NCI-H748 (cell line): ENCODE data around the gene PNPLA1.

Experiments
- DNase-seq: peaks from one replicate; lab custom pipeline; 2025; ENCODE audit not compliant: unreplicated experiment; lab: John Stamatoyannopoulos, UW

Gene PNPLA1

DNA sequence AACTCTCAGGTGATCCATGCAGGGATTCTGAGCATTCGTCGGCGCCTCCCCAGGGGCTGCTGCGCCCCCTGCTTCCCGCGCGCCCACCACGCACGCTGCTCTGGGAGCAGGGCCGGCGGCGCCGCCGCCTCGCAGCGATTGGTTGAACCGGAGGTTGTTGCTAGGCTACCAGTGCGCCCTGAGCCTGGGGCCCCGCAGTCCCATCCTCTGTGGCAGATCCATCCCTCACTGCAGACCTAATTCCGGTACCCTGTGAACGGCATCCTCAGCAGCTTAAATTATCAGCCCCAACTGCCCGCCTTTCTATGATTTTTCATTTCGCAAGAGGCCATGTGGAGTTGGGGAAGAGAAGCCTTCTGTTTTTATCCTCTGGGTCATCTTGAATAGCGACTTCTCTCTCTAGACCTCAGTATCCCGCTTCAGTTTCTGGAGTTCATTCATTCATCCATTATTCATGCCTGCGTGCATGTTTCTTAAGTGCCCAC lies 15.4 kb downstream of the PNPLA1 start:
- no peak for DNase-seq

DNA sequence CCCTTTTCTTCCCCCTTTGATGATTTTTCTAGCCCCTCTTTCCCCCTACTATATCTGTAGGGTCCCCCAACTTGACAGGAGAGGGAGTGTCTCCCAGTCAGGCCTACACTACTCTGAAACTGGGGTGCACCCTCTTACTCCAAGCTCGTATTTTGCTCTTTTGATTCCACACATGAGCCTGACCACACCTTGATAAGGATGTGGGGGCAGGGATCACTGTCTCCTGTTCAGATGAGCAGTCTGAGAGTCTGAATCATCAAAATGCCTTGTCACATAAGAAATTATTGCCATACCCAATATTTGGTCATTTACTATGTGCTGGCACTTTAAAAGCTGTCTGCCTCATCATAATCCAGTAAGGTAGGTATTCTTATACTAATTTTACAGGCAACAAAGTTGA lies 15.9 kb downstream of the PNPLA1 start:
- DNase-seq: no peak

DNA sequence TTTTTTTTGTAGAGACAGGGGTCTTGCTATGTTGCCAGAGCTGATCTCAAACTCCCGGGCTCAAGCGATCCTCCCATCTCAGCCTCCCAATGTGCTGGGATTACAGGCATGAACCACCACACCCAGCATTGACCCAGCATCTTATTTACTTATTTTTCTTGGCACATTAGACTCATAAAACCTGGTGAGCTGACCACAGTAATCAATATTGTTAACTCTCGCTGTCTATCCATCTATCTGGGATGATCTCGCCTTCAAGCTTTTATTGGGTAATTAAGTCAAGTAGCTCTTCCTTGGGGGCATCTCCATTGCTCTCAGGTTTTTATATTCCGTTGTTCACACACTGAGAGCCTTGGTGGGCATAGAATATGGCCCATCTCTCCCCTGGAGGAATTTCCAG lies 17.0 kb downstream of the PNPLA1 start:
- no peak for DNase-seq

DNA sequence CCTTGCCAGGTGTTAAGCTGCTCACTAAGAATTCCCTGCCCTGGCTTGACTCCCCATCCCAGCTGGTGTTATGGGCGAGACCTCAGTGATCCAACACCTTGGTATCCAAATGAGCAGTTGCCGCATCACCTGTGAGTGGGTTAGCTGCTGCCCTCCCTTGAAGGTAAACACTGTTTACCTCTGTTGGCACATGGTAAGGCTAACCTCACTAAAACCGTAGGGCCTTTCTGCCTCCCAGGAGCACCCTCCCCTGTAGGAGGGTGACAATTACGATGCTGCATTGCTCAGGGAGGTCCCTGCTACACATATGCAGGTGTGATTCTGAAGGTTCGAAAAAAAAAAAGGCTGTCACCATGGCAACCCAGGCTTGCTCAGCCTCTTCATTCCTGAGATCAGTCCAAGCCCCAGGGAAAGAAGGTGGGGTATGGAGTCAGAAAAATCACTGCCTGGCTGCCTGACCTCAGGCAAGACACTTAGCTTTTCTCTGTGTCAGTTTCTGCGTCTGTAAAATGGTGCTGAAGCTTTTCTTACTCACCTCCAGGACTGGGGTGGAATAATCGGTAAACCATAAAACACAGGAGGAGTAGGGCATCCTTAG lies 19.5 kb downstream of the PNPLA1 start:
- DNase-seq: peak; percentile 68

DNA sequence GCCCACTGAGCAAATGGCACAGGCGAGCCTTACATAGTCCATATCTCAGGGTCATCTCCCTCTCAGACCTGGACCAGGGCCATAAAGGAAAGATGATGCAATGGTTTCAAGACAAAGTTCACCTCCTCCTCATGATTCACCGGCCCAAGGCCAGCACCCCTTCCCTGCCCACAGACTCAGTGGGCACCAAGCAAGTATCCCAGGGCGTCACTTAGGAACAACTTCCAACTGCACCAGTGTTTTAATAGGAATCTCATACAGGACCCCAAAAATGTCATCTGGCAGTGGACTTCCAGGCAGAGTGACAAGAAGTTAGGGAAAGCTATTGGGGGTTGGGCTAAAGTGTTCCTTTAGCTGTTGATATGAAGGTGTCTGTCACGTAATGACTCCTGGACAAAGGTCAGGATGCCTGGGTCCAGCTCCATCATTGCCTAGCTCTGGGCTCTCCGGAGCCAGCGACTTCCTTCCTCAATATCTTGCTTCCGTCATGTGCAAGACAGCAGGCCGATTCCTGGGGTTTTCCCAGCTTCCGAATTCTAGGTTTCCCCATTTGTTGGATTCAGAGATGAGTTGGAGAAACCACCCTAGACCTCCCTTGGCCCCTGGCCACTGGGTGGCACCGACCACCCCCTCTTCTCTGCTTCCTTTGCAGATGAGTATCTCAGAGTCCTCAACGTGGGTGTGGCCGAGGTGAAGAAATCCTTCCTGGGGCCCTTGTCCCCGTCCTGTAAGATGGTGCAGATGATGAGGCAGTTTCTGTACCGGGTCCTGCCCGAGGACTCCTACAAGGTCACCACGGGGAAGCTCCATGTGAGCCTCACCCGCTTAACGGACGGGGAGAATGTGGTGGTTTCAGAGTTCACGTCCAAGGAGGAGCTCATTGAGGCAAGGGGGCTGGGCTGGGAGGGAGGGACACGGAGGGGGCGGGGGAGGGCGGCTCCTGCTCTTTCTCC lies 21.1 kb downstream of the PNPLA1 start:
- no peak for DNase-seq

DNA sequence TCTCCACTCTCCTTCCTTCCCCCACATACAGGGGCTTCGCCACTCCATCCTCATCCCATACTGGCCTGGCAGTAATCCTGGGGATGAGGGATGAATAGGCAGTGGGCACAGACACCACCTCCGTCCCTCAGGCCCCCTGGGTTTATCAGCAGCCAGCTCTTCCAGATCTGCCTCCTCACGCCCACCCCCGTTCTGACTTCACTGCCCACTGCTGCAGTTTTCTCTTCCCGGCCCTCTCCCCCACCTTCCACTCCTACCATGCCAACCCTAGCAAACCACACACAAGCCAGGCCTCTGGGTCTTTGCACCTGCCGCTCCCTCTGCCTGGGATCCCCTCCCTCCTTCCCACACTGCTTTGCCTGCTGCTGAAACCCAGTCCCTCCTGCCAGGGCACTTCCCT lies 22.3 kb downstream of the PNPLA1 start:
- DNase-seq: no peak

DNA sequence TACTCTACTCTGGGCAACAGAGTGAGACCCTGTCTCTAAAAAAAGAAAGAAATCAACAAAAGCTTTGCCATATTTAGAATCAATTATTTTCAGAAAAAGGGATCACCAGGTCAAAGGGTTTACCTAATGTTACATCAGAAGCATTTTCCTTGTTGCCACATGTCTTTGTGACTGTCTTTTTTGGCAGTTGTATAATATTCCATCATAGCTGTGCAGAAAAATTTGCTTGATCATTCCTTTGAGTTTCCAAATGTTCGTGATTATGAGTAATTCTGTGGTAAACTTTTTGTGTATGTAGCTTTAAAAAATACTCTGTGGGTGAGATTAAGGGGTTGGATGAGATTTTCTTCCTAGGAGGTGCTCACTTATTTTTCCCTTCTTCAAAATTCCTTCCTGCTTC lies 26.4 kb downstream of the PNPLA1 start:
- DNase-seq: no peak

DNA sequence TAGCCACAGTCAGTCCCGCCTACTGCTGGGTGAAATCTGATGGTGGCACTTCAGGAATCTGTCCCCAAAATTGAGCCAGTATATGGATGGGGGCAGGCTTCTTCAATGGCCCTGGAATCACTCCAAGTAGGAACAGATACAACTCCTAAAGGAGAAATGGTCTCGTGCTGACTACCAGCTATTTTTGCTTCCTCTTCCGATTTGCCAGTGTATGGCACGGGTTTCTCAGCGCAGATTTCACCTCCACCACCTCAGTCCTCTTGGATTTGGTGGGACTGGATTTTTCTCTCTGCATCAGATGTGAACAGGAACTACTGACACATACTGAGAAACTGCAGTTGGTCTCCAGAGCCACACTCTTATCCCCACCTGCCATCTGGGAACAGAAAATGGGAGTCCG lies 27.2 kb downstream of the PNPLA1 start:
- DNase-seq: no peak

DNA sequence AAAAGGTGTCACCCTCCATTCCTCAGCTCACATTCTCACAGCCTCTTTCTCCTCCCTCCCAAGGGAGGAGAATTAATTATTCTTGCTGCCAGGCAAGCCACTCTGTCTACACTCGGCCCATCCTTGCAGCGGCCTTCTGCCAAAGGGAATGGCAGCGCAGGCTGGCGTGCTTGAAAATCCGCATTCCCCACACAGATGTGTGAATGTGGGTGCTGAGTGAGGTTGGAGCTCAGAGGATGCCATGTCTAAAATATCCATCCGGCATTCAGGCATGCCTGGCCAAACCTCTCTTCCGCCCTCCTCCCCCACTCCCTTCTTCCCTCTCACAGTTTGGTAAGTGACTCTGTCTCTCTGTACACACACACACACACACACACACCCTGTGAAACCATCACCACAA lies 27.7 kb downstream of the PNPLA1 start:
- DNase-seq: no peak

DNA sequence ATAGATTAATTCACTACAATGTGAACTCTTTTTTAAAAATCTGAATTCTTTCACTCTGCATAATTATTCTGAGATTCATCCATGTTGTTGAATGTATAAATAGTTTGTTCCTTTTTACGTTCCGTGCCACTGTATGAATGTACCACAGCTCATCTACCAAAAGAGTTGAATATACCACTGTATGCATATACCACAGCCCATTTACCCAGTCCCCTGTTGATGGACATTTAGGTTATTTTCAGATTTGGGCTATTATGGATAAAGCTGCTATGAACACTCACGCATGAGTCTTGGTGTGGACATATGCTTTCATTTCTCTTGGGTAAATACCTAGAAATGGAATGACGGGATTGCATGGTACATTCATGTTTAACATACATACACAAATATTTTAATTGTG lies 28.2 kb downstream of the PNPLA1 start:
- DNase-seq: no peak

DNA sequence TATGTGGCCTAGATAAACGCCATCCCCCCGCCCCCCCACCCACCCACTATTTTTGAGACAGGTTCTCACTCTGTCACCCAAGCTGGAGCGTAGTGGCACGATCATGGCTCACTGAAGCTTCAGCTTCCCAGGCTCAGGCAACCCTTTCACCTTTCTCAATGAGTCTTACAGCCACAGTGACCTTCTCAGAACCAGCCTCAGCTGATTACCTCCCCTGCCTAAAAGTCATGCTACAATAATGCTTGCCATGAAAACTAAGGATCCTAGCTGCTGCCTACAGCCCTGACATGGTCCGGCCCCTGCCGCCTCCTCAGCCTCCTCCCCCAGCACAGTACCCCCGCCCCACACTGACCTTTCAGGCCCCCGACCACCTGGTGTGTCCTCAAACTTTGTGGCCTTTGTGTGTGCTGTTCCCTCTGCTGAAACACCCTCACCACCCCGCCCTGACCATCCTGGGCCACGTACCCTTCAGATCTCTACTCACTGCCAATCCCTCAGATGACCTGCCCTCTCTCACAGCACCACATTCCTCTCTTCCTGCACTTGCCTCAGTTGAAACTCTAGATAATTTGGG lies 31.3 kb downstream of the PNPLA1 start:
- DNase-seq: no peak

DNA sequence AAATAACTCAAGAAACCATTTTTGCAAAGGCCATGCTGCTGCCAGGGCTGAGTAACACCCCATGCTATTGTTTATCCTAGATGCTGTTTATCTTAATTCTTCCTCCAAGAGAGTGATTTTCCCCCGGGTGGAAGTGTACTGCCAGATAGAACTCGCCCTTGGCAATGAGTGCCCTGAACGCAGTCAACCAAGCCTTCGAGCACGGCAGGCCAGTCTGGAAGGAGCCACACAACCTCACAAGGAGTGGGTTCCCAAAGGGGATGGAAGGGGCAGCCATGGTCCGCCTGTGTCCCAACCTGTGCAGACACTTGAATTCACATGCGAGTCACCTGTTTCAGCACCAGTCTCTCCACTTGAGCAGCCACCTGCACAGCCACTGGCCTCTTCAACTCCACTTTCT lies 31.9 kb downstream of the PNPLA1 start:
- DNase-seq: no peak

DNA sequence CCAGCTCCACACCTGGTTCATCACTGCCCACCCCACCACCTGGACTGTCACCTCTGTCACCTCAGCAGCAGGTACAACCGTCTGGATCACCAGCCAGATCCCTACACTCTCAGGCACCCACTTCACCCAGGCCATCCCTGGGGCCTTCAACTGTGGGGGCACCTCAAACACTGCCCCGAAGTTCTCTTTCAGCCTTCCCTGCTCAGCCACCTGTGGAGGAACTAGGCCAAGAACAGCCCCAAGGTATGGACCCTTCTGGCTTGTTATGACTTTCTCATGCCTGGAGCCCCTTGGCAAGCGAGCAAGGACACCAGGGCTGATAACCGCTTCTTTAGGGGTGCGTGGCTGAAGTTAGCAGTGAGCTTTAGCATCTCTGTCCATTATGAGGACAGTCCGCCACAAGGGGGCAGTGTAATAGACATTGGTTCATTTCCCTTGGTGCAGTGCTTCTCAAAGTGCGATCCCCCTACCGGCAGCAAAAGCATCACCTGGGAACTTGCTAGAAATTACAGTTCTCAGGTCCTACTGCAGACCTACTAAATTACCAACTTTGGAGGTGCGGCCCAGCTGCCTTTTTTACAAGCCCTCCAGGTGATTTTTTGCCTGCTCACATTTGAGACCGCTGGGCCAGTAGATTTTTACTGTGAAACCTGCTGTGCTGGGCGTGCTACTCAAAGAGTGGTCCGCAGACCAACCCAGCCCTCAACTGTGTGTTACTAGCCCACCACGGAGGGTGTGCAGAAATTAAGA lies 32.5 kb downstream of the PNPLA1 start:
- DNase-seq: peak; percentile 91

DNA sequence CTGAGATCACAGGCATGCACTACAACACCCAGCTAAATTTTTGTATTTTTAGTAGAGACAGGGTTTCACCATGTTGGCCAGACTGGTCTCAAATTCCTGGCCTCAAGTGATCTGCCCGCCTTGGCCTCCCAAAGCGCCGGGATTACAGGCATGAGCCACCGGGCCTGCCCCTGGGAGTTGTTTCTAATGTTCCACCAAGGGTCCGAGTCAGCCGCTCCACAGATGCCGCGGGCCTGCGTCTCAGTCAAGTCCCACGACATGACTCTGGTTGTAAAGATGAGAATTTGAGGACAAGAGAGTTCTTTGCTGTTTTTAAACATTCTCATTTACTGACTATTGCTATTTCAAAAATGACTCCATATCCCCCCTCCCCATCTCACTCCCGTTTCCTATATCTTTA lies 36.0 kb downstream of the PNPLA1 start:
- no peak for DNase-seq

DNA sequence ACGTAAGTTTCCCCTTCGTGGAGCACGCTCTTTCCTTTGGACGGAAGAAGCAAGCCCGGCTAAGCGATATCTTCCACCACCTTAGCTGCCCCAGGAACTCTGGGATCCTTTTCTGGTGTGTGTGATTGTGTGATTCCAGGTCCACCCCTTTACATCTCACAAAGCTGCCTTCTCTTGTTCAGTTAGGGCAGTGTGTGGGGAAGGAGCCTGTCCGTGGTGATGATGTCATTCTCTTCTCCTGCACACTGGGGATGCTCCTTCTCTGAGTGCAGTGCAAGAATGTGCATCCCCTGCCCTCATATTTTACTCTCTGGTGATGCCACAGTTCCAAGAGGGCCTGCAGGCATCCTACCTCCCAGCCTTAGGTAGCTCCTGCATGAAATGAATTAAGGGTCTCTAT lies 36.5 kb downstream of the PNPLA1 start:
- DNase-seq: no peak

DNA sequence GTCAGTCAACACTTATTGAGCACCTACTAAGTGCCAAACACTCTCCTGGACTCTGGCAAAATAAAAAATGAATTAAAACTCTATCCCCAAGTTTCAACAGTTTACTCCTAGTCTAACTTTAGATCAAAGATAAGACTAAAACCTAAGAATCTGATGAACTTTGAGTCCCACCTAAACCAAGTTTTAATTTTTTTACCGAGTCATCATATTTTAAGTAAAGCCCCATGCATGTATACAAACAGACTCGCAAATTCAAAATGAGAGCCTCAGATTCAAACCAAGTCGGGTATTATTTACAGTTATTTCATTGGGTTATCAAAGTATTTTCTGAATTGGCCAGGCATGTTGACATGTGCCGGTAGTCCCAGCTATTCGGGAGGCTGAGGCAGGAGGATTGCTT lies 38.7 kb downstream of the PNPLA1 start:
- DNase-seq: no peak

DNA sequence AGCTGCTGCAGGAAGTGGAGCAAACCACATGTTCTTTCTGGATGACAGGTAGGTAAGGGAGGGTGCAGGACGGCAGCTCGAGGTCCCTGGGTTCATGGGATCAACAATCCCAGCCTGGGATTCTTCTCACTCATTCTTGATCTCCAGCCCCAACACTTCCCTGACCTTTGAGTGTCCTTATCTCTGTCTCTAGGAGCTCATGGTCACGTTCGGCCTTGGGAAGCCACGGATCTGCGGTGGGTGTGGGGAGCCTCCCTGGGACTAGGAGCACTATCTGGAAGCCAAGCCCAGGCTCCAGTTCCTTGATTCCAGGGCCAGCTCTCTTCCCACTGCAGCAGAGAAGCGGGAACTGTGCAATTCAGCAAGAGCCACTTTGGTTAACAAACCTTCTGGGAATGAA lies 39.3 kb downstream of the PNPLA1 start:
- no peak for DNase-seq

DNA sequence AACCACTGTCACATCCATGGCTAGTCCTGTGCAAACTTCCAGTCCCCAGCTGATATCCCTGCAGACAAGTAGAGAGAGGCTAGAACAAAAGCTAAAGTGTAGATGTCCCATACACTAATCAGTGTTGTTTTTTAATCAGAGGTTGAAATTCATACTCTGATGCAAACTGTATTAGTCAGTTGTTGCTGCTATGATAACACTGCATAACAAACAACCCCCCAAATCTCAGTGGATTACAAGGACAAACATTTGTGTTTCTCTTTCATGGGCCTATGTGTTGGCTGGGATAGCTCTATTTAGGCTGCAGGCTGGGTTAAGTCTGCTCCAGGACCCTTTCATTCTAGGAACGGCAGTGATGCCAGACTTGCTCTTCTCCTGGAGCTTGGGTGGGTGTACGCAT lies 40.0 kb downstream of the PNPLA1 start:
- no peak for DNase-seq

DNA sequence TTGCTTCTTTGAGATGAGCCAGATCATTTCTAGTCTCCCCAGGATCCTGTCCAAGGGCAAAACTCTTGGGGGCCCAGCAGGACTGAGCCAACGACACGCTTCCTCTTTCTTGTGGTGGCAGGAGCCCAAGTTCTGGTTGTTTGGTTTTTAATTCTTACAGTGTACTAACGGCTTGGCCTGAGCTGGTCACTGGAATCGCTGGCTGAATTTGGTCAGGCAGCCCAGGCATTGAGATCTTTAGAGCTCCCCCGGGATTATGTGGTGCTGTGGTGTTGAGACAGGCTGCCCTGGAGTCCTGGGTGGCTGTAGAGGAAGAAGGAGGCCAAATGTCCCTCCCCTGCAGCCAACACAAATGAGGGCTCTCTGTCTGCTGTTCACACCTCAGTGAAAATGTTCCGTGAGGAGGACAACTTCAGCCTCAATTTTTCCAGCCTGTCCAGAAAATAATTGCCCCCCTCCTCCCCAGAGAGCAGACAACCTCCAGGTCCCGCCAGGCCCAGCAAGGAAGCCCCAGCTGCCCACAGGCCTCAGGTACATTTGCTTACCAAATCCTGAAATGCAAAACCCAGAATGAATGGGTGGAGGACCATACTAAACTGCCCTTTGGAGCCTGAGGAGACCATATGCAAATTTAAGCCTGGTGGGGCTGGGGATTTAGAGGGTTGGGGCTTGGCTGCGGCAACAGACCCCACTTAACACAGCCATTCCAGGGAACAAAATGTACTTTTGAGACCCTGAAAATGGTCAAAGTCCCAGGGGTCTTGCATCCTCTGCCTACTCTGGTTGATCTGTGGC lies 43.2 kb downstream of the PNPLA1 start:
- DNase-seq: no peak

DNA sequence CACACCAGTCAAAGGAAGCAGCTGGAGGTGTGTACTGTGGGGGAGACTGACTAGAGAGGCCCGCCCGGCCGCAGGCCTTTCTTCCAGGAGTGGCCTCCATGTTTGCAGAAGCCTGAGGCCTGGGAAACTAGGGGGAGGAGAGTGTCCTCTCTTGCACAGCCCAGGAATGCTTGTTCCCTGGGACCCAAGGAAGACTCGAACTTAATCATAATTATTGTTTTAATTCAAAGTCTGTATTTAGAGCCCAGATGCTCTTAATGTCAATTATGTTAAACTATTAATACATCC lies 43.7 kb downstream of the PNPLA1 start:
- DNase-seq: no peak
